Neural progenitor cell (in vitro differentiated cells): ENCODE data around the gene MACROD2. TPM values are rescaled to one million over a fixed set of nuclear protein-coding genes. Genes with fewer than 3 reads are reported as not detected.

ENCODE experiments used
- DNase-seq: peaks from one replicate; pipeline ENCODE4 v3.0.0-alpha.2; 2016; ENCODE audit warnings: low spot score
- H2AFZ ChIP-seq: fragments of 200-600 bp; sonication (generic); replicated peaks from 2 replicates; pipeline ENCODE4 v1.6.1; 2016; ENCODE audit warnings: antibody characterized with exemption
- H3F3A ChIP-seq: fragments of 200-600 bp; sonication (generic); 2 replicates; pipeline ENCODE4 v1.6.1; 2016; ENCODE audit warnings: antibody characterized with exemption, low read depth
- H3K27ac ChIP-seq: fragments of 200-600 bp; sonication (generic); 2 replicates; pipeline ENCODE4 v1.5.1; 2016; ENCODE audit warnings: mild to moderate bottlenecking
- H3K27me3 ChIP-seq: fragments of 200-600 bp; sonication (generic); 2 replicates; pipeline ENCODE4 v1.6.1; 2016; ENCODE audit warnings: mild to moderate bottlenecking, moderate library complexity
- H3K36me3 ChIP-seq: fragments of 200-600 bp; sonication (generic); 2 replicates; pipeline ENCODE4 v1.5.1; 2016
- H3K4me1 ChIP-seq: fragments of 200-600 bp; sonication (generic); 2 replicates; pipeline ENCODE4 v1.6.1; 2016; ENCODE audit warnings: mixed run types
- H3K4me2 ChIP-seq: fragments of 200-600 bp; sonication (generic); 2 replicates; pipeline ENCODE4 v1.6.1; 2016
- H3K4me3 ChIP-seq: fragments of 200-600 bp; sonication (generic); 2 replicates; pipeline ENCODE4 v1.5.1; 2016
- H3K79me2 ChIP-seq: fragments of 200-600 bp; sonication (generic); 2 replicates; pipeline ENCODE4 v1.6.1; 2016; ENCODE audit warnings: low read depth
- H3K9ac ChIP-seq: fragments of 200-600 bp; sonication (generic); 2 replicates; pipeline ENCODE4 v1.6.1; 2016
- H3K9me3 ChIP-seq: fragments of 200-600 bp; sonication (generic); 2 replicates; pipeline ENCODE4 v1.5.1; 2016; ENCODE audit warnings: low read depth
- H4K20me1 ChIP-seq: fragments of 200-600 bp; sonication (generic); 2 replicates; pipeline ENCODE4 v1.6.1; 2016; ENCODE audit warnings: low read depth
- H3K27ac Mint-ChIP-seq: 3 replicates; pipeline ENCODE4 v1.8.0; 2021; ENCODE audit warnings: mixed read lengths
- H3K27me3 Mint-ChIP-seq: 2 replicates; pipeline ENCODE4 v1.8.0; 2022; ENCODE audit warnings: low read depth, mild to moderate bottlenecking, inconsistent platforms, moderate library complexity, mixed read lengths; ENCODE audit not compliant: insufficient read depth
- H3K36me3 Mint-ChIP-seq: 3 replicates; pipeline ENCODE4 v1.8.0; 2021; ENCODE audit warnings: mixed read lengths
- H3K4me1 Mint-ChIP-seq: 3 replicates; pipeline ENCODE4 v1.8.0; 2021; ENCODE audit warnings: mixed read lengths
- H3K4me3 Mint-ChIP-seq: 3 replicates; pipeline ENCODE4 v1.8.0; 2021; ENCODE audit warnings: mild to moderate bottlenecking, moderate library complexity, mixed read lengths
- H3K9me3 Mint-ChIP-seq: 3 replicates; pipeline ENCODE4 v1.8.0; 2020; ENCODE audit warnings: mixed read lengths
- CTCF ChIP-seq: fragments of 200-600 bp; sonication (generic); IDR thresholded peaks from 2 replicates; pipeline ENCODE4 v1.5.1; 2017; ENCODE audit warnings: antibody characterized with exemption, mild to moderate bottlenecking
- EZH2 ChIP-seq: fragments of 200-600 bp; sonication (generic); IDR thresholded peaks from 2 replicates; pipeline ENCODE4 v1.6.1; 2017; ENCODE audit warnings: antibody characterized with exemption, mild to moderate bottlenecking, moderate library complexity
- EZH2phosphoT487 ChIP-seq: fragments of 200-600 bp; sonication (generic); IDR thresholded peaks from 2 replicates; pipeline ENCODE4 v1.6.1; 2017; ENCODE audit warnings: antibody characterized with exemption
- total RNA-seq: library from RNA; depleted of rRNA; stranded (reverse); fragments of >200 nt; gene quantifications from 2 replicates; pipeline ENCODE4 v1.2.3, GENCODE V29; 2015; ENCODE audit warnings: low replicate concordance

MACROD2 gene
- total RNA-seq, 1 donor from 2014 or later: 11.9 TPM

- Mint-ChIP-seq H3K9me3 (no peaks in the 10 kb centered on the region), H3K4me1 (peaks cover 14% of the 10 kb centered on the region), H3K27me3 (peaks cover 3% of the 10 kb centered on the region), H3K27ac (no peak overlapping the region), H3K36me3 (peaks cover 2% of the 10 kb centered on the region), H3K4me3 (no peak overlapping the region)
- no peak for DNase-seq
- Histone ChIP-seq H3F3A (no peaks in the 10 kb centered on the region), H3K27me3 (no peaks in the 10 kb centered on the region), H3K36me3 (no peaks in the 10 kb centered on the region), H3K4me2 (no peak overlapping the region), H3K4me3 (no peak overlapping the region), H3K4me1 (peaks cover 11% of the 10 kb centered on the region), H3K27ac (no peak overlapping the region), H2AFZ (peak overlapping the region; percentile 22), H4K20me1 (no peaks in the 10 kb centered on the region), H3K9ac (no peak overlapping the region), H3K9me3 (no peaks in the 10 kb centered on the region), H3K79me2 (no peaks in the 10 kb centered on the region)
- TF ChIP-seq EZH2phosphoT487 (no peak), CTCF (no peak), EZH2 (no peak)
These were observed 1793.8 kb downstream of the MACROD2 start for GRCh38 chr20:15789079-15789478.

- TF ChIP-seq CTCF (no peak), EZH2 (no peak), EZH2phosphoT487 (no peak)
- H3F3A ChIP-seq: no peaks in the 10 kb centered on the region
- H3K4me3 ChIP-seq: no peak overlapping the region
- Mint-ChIP-seq H3K4me3 (no peak overlapping the region), H3K9me3 (peaks cover 3% of the 10 kb centered on the region), H3K4me1 (peaks cover 22% of the 10 kb centered on the region), H3K27ac (no peak overlapping the region), H3K27me3 (no peaks in the 10 kb centered on the region), H3K36me3 (no peaks in the 10 kb centered on the region)
- no peaks in the 10 kb centered on the region for H3K79me2 ChIP-seq
- H3K9ac ChIP-seq: no peak overlapping the region
- no peaks in the 10 kb centered on the region for H3K27me3 ChIP-seq
- no peaks in the 10 kb centered on the region for H3K9me3 ChIP-seq
- peaks cover 11% of the 10 kb centered on the region for H3K4me1 ChIP-seq
- no peak for DNase-seq
- H4K20me1 ChIP-seq: no peaks in the 10 kb centered on the region
- H3K27ac ChIP-seq: no peak overlapping the region
- H3K36me3 ChIP-seq: no peaks in the 10 kb centered on the region
- no peak overlapping the region for H2AFZ ChIP-seq
- no peak overlapping the region for H3K4me2 ChIP-seq
These were observed 1797.5 kb downstream of the MACROD2 start for GRCh38 chr20:15792855-15793254.

- TF ChIP-seq EZH2phosphoT487 (no peak), CTCF (no peak), EZH2 (no peak)
- no peak overlapping the region for H3K4me3 Mint-ChIP-seq
- H3K4me3 ChIP-seq: no peak overlapping the region
- no peaks in the 10 kb centered on the region for H3K36me3 Mint-ChIP-seq
- H3K9me3 Mint-ChIP-seq: peaks cover 6% of the 10 kb centered on the region
- no peak overlapping the region for H3K27ac ChIP-seq
- no peaks in the 10 kb centered on the region for H3K4me1 ChIP-seq
- H3F3A ChIP-seq: no peaks in the 10 kb centered on the region
- H3K9ac ChIP-seq: no peak overlapping the region
- no peaks in the 10 kb centered on the region for H4K20me1 ChIP-seq
- H3K27me3 Mint-ChIP-seq: no peaks in the 10 kb centered on the region
- no peaks in the 10 kb centered on the region for H3K79me2 ChIP-seq
- H3K36me3 ChIP-seq: no peaks in the 10 kb centered on the region
- no peak overlapping the region for H3K27ac Mint-ChIP-seq
- H3K4me1 Mint-ChIP-seq: peaks cover 15% of the 10 kb centered on the region
- no peak overlapping the region for H2AFZ ChIP-seq
- no peak for DNase-seq
- H3K4me2 ChIP-seq: no peak overlapping the region
- no peaks in the 10 kb centered on the region for H3K9me3 ChIP-seq
- H3K27me3 ChIP-seq: no peaks in the 10 kb centered on the region
These were observed 1799.1 kb downstream of the MACROD2 start for GRCh38 chr20:15794409-15794808.
